Activated CD4-positive, alpha-beta memory T cell treated with anti-CD3 and anti-CD28 coated beads, Interleukin-2, amount 10 ng/mL, durations not matched to agents 7 days and 5 days (primary cell): Measurements from ENCODE around the gene CADPS. TPM values are rescaled to one million over a fixed set of nuclear protein-coding genes. Genes with fewer than 3 reads are reported as not detected.

ENCODE experiments used
- CTCF ChIA-PET: fragments of 350-600 bp; sonication (Branson Sonifier 250); formaldehyde crosslinking; loops from one replicate; lab custom pipeline; 2021; ENCODE audit warnings: antibody characterized with exemption, inconsistent platforms; lab: Charles Lee
- POLR2A ChIA-PET: fragments of 350-600 bp; sonication (Branson Sonifier 250); formaldehyde crosslinking; loops from one replicate; lab custom pipeline; 2021; ENCODE audit warnings: antibody characterized with exemption; lab: Charles Lee
- DNase-seq: peaks from one replicate; pipeline ENCODE4 v3.0.0-alpha.2; 2020
- H3K27ac Mint-ChIP-seq: one replicate; pipeline ENCODE4 v1.8.0; 2021; ENCODE audit warnings: mild to moderate bottlenecking, mixed read lengths
- H3K27me3 Mint-ChIP-seq: one replicate; pipeline ENCODE4 v1.8.0; 2021; ENCODE audit warnings: mixed read lengths
- H3K36me3 Mint-ChIP-seq: one replicate; pipeline ENCODE4 v1.8.0; 2021; ENCODE audit warnings: low read depth, mixed read lengths
- H3K4me1 Mint-ChIP-seq: one replicate; pipeline ENCODE4 v1.8.0; 2021; ENCODE audit warnings: mixed read lengths
- H3K4me3 Mint-ChIP-seq: one replicate; pipeline ENCODE4 v1.8.0; 2021; ENCODE audit warnings: mild to moderate bottlenecking, mixed read lengths
- H3K9me3 Mint-ChIP-seq: one replicate; pipeline ENCODE4 v1.8.0; 2021; ENCODE audit warnings: mixed read lengths
- total RNA-seq, 2 experiments: library from RNA; stranded (reverse); gene quantifications; one replicate each; pipeline ENCODE4 v1.2.3, GENCODE V29; 2021

The CADPS gene
- total RNA-seq, 2 experiments from 2014 or later, result not detected

DNA sequence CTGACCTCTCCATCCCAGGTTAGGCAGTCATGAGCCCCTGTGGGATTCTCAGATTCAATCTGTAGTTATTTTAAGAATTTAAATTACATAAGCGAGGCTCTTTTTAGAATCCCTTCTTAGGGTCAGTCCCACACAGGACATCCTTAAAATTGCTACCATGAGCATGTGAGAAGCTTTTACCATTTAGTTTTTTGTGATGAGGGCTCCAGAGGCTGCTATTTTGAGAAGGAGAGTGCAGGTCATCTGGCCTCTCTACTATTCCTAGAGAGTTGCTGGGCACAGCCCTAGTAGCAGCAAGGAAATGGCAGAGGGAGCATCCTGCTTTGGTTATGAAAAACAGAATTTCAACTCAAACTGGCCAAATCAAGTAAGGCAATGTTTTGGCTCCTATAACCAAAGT, 13.6 kb upstream of the CADPS start:
- ChIA-PET CTCF (no interaction called here), POLR2A (no interaction called here)
- H3K27me3 Mint-ChIP-seq, result no peaks in the 10 kb centered on the region
- H3K4me3 Mint-ChIP-seq, result no peak overlapping the region
- H3K9me3 Mint-ChIP-seq, result peaks cover 2% of the 10 kb centered on the region
- no peak overlapping the region for H3K27ac Mint-ChIP-seq
- no peak for DNase-seq
- no peaks in the 10 kb centered on the region for H3K4me1 Mint-ChIP-seq
- no peaks in the 10 kb centered on the region for H3K36me3 Mint-ChIP-seq

DNA sequence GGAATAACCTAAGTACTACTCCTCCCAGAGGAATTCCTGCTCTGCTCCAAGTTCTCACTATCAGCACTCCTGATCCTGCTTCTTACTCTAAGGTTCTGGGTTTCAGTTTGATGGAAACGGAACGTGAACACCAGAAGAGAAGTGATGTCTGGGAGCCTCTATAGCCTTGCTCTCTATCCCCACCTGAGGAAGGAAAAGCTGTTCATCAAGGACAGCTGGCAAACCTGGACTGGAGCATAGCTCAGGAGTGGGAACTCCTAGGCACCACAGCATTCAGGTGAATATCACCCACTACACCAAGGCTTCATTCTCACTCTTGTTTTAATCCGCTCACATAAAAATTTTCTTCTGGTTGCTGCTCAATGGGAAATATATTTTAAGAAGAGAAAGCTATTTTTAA, 13.0 kb upstream of the CADPS start:
- Mint-ChIP-seq H3K36me3 (no peaks in the 10 kb centered on the region), H3K27me3 (no peaks in the 10 kb centered on the region), H3K27ac (no peak overlapping the region), H3K4me3 (no peak overlapping the region), H3K9me3 (peaks cover 2% of the 10 kb centered on the region), H3K4me1 (no peaks in the 10 kb centered on the region)
- ChIA-PET POLR2A (no interaction called here), CTCF (no interaction called here)
- DNase-seq, result no peak

DNA sequence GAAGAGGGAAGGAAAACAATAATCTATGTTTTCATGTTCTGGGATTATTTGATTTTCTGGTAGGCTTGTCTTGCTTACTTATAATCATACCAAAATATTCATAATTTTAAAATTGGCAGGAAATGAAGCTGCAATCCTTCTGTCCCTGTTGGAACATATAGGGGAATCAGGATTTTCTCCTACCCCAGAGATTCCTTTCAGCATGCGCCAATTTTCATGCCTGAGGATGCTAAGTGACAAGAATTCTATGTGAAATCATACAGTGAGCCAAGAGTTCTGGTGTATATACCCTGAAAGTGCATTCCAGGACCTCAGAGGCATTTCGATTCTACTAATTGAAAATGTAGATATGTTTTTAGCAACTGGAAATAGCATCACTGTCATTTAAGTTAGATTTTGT, 9.9 kb upstream of the CADPS start:
- POLR2A ChIA-PET, result no interaction called here
- no peaks in the 10 kb centered on the region for H3K27me3 Mint-ChIP-seq
- no peak overlapping the region for H3K27ac Mint-ChIP-seq
- no peaks in the 10 kb centered on the region for H3K36me3 Mint-ChIP-seq
- DNase-seq, result no peak
- H3K4me3 Mint-ChIP-seq, result no peak overlapping the region
- H3K4me1 Mint-ChIP-seq, result no peaks in the 10 kb centered on the region
- CTCF ChIA-PET, result no interaction called here
- peaks cover 2% of the 10 kb centered on the region for H3K9me3 Mint-ChIP-seq

DNA sequence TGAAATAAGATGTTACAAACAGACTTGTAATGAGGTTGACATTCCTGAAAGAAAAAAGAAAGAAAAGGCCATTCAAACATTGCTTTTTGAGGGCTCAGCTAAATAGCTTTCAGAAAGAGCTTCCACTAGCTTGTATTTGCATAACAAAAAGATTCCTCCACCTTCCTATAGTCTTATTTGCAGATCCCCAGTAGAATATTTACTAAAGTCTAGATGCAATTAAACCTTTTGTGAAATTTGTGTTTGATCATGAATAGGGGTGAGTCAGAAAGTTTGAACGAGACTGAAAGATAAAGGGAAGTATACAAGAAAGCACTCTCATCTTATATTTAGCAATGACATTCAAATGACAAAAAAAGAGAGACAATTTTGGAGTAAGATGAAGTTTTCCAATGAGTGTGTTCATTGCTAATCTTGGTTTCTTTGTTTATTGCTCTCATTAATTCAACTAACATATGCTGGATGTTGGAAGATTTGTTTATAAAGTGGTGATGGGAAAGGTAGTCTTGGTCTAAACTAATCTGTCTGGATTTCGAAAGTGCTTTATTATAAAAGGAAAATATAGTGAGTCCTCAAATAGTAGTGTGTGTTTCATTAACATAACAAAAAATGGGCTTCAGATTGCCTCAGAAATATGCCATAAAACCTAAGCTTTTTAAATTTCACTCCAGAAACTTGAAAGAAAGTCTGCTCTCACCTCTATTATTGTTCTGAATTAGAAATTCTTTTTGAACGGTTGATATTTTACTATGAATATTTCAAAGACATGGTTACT, 9.1 kb upstream of the CADPS start:
- Mint-ChIP-seq H3K27ac (no peak overlapping the region), H3K27me3 (no peaks in the 10 kb centered on the region), H3K9me3 (no peaks in the 10 kb centered on the region), H3K36me3 (no peaks in the 10 kb centered on the region), H3K4me1 (no peaks in the 10 kb centered on the region), H3K4me3 (no peak overlapping the region)
- DNase-seq, result no peak
- POLR2A ChIA-PET, result no interaction called here
- CTCF ChIA-PET, result no interaction called here

DNA sequence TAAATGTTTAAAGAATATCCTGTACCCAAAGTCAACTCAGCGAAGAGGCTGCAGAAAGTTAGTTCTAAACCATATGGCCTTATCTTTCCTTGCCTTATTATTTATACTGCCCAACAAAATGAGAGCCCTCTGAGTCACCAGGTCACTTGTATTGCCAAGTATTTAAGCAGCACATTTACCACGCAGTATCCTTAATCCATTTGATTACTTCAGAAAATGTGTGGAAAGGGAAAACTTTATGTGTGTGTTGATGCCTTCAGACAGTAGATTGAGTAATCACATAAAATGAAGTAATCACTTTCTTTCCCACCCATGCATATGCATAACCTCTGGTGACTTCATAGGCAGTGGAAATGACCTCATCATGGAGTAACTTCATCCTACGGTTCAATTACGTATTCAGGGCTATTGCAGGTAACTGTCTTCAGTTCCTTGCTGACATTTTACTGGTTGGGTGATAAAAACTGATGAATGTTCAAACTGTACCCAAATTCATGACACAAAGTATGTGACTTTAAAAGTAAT, 7.5 kb upstream of the CADPS start:
- no peak overlapping the region for H3K27ac Mint-ChIP-seq
- no peak overlapping the region for H3K4me3 Mint-ChIP-seq
- ChIA-PET CTCF (no interaction called here), POLR2A (no interaction called here)
- no peaks in the 10 kb centered on the region for H3K27me3 Mint-ChIP-seq
- no peaks in the 10 kb centered on the region for H3K4me1 Mint-ChIP-seq
- DNase-seq, result no peak
- no peaks in the 10 kb centered on the region for H3K36me3 Mint-ChIP-seq
- H3K9me3 Mint-ChIP-seq, result no peaks in the 10 kb centered on the region

DNA sequence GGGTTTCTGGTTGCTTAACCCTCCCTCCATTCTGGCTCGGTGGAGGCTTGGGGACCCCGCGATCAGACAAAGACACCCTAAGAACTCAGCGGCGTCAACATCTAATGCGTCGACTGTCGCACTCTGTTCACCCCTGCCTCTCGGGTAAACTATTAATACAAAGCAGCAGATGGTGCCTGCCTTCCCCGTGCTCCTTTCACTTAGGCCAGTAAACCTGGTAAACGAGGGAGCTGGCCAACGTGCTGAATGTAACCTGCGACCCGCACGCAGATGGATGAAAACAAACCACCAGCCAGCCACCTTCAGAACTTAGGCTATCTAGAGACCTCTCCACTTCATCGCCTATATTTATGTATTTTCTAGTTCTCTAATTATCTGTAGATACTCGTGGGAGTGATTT, 848 bp upstream of the CADPS start:
- H3K27ac Mint-ChIP-seq, result no peak overlapping the region
- no peak for DNase-seq
- ChIA-PET POLR2A (no interaction called here), CTCF (no interaction called here)
- peaks cover 32% of the 10 kb centered on the region for H3K27me3 Mint-ChIP-seq
- no peaks in the 10 kb centered on the region for H3K36me3 Mint-ChIP-seq
- no peak overlapping the region for H3K4me3 Mint-ChIP-seq
- H3K4me1 Mint-ChIP-seq, result no peaks in the 10 kb centered on the region
- no peaks in the 10 kb centered on the region for H3K9me3 Mint-ChIP-seq

DNA sequence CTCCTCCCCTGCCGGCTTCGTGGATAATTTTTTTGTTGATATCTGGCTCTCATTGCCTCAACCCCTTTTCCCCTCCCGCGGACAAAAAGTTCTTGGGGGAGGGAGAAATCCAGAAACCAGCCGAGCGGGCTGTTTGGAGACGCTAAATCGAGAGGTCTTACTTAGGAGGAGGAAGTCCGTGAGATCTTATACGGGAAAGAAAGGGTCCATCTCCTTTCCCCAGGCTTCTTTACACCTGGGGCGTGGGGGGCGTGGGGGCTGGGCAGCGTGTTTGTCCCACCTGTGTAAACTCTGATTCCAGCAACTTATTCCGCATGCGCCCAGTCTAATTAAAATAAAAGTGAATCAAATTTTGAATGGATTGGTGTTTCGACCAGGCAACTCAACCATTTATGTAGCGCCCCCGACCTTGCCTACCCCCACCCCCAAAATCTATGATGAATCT, 364 bp upstream of the CADPS start:
- Mint-ChIP-seq H3K27ac (no peak overlapping the region), H3K4me1 (no peaks in the 10 kb centered on the region), H3K27me3 (peaks cover 32% of the 10 kb centered on the region), H3K4me3 (no peak overlapping the region), H3K36me3 (no peaks in the 10 kb centered on the region), H3K9me3 (no peaks in the 10 kb centered on the region)
- no peak for DNase-seq
- CTCF ChIA-PET, result no interaction called here
- POLR2A ChIA-PET, result no interaction called here

DNA sequence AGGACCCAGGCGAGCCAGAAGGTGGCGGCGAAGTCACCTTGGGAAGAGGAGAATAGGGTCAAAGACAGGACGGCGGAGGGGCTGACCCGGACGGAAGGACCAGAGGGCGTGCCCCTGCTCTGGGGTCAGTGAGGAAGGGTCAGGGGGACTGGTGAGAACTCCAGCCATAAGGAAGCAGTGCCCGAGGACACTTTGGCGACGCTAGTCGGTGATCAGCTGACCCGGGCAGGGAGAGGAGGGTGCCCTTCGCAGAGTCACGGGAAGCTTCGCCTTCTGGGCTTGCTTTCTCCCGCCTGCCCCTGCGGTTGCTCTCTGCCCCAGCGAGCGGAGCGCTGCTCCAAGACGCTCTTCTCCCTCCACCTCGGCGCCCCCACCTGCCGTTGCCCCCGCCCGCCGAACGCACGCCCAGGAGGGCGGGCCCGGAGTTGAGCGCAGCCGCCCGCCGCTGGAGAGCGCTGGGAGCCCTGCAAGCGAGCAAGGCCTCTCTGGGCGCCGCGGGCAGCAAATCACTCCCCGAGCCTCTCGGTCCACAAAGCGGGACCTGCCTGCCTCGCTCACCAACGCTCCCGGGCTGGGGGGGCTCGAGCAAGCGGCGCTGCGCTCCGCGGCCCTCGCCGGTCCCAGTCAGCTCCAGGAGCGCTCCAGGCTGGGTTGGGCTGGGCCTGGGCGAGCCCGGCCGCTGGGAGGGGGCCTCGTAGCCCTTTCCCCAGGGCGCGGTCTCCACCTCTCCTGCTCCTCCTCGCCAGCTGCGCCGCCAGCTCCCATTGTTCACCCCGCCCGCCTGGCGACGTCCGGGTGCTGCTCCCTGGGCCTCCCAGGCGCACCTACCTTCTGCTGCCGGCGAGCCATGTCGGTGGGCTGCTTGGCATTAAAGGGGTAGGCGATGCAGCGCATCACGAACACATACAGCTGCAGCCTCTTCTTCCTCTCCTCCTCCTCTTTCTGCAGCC, 1.2 kb downstream of the CADPS start:
- CTCF ChIA-PET, result no interaction called here
- H3K9me3 Mint-ChIP-seq, result no peaks in the 10 kb centered on the region
- H3K27me3 Mint-ChIP-seq, result peaks cover 32% of the 10 kb centered on the region
- no peaks in the 10 kb centered on the region for H3K36me3 Mint-ChIP-seq
- POLR2A ChIA-PET, result no interaction called here
- H3K4me1 Mint-ChIP-seq, result no peaks in the 10 kb centered on the region
- H3K4me3 Mint-ChIP-seq, result no peak overlapping the region
- no peak overlapping the region for H3K27ac Mint-ChIP-seq
- no peak for DNase-seq

DNA sequence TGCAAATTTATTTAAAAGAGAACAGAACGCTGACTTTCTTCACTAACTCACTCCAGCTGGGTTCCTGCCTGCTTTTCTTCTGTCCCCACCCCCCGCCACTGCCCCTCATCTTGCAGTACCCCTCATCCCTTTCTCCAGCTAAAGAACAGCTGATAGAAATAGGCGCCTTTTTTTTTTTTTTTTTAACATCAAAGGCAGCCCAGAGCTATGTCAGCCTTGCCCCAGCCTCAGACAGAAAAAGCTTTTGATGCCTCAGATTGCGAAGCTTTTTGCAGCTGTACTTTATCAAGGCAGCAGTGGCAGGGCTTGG, 1.8 kb downstream of the CADPS start:
- CTCF ChIA-PET, result no interaction called here
- Mint-ChIP-seq H3K36me3 (no peaks in the 10 kb centered on the region), H3K4me1 (no peaks in the 10 kb centered on the region), H3K9me3 (no peaks in the 10 kb centered on the region), H3K27me3 (peaks cover 32% of the 10 kb centered on the region), H3K27ac (no peak overlapping the region), H3K4me3 (no peak overlapping the region)
- DNase-seq, result no peak
- POLR2A ChIA-PET, result no interaction called here

DNA sequence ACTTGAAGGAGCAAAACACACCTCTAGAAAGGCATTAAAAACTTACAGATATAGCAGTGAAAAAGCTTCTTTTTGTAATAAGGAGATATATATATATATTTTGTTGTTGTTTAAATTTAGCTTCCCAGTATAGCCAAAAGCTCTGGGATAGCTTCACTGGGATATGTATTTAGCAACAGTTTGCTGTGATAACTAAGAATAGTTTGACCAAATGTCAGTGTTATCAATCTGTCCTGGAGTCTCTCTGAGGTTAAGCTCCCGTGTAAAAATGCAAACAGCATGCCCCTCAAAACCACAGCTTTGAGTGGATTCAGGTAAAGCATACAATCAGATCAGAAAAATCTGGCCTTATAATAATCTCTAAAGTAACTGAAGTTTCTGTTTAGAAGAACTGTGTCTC, 2.9 kb downstream of the CADPS start:
- Mint-ChIP-seq H3K4me3 (no peak overlapping the region), H3K36me3 (no peaks in the 10 kb centered on the region), H3K4me1 (no peaks in the 10 kb centered on the region), H3K27ac (no peak overlapping the region), H3K9me3 (no peaks in the 10 kb centered on the region), H3K27me3 (peaks cover 32% of the 10 kb centered on the region)
- ChIA-PET CTCF (no interaction called here), POLR2A (no interaction called here)
- no peak for DNase-seq

DNA sequence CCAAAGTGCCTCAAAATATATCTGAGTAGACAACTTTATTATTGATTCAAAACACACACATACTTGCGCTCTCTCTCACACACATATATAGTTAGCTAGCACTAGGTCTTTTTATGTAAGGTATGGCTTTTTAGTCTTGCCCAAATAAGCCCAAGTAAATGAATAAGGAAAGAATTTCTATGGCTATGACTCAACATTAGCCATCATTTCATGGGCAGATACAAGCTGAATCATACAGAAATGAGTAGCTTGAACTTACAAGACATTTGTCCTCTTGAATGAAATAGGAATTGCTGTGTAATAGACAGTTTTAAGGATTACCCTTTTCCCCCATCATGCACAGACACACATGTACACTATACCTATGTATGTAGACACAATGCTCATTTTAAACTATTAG, 4.9 kb downstream of the CADPS start:
- CTCF ChIA-PET, result no interaction called here
- H3K4me3 Mint-ChIP-seq, result no peak overlapping the region
- H3K4me1 Mint-ChIP-seq, result no peaks in the 10 kb centered on the region
- no peak for DNase-seq
- POLR2A ChIA-PET, result no interaction called here
- H3K27me3 Mint-ChIP-seq, result peaks cover 15% of the 10 kb centered on the region
- H3K9me3 Mint-ChIP-seq, result no peaks in the 10 kb centered on the region
- no peak overlapping the region for H3K27ac Mint-ChIP-seq
- H3K36me3 Mint-ChIP-seq, result no peaks in the 10 kb centered on the region

DNA sequence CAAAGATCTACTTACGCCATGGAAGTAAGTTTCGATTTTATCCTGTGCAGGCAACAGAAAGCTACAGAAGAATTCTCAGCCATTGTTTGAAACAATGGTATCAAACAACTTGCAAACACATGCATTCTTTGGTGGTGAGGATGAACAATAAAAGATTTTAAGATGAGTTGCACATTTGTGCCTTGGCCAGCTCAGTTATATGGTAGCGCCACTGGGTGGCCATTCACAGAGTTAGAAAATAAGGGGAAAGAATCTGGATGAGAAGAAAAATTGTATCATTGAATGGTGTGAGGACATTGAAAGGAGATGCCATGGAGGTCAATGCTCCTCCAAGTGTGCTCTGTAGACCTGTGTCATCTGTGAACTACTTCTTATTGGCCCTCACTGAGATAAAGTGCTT, 11.6 kb downstream of the CADPS start:
- ChIA-PET CTCF (no interaction called here), POLR2A (no interaction called here)
- no peak for DNase-seq
- no peak overlapping the region for H3K27ac Mint-ChIP-seq
- H3K4me1 Mint-ChIP-seq, result no peaks in the 10 kb centered on the region
- no peaks in the 10 kb centered on the region for H3K27me3 Mint-ChIP-seq
- H3K4me3 Mint-ChIP-seq, result no peak overlapping the region
- H3K36me3 Mint-ChIP-seq, result no peaks in the 10 kb centered on the region
- no peaks in the 10 kb centered on the region for H3K9me3 Mint-ChIP-seq

DNA sequence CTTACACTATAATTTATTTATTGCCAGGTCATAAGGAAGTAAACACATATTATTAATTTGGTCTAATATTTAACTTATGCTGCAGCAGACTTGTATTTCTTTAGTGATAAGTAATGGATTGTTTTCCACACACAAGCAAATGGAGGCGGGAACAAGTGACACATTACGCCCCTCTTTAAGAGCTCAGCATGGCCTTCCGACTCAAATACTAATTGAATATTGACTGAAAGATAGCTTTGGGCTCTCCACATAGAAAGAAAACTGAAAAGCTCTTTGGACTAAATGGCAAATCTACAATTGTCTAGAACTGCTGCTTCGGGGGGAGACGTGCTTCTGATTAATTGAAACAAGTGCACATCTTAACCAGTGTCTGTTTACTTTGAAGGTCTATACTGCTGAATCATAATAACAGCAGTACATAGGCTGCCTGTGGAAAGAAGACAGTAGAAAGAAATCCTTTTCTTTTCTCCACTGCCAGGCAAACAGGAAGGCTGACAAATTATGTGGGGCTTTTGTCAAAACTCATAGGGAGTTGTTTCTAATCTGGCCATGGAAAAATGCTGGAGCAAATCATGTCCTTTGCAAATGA, 15.9 kb downstream of the CADPS start:
- no peaks in the 10 kb centered on the region for H3K9me3 Mint-ChIP-seq
- H3K4me3 Mint-ChIP-seq, result no peak overlapping the region
- no peaks in the 10 kb centered on the region for H3K27me3 Mint-ChIP-seq
- H3K36me3 Mint-ChIP-seq, result no peaks in the 10 kb centered on the region
- ChIA-PET POLR2A (no interaction called here), CTCF (no interaction called here)
- H3K27ac Mint-ChIP-seq, result no peak overlapping the region
- H3K4me1 Mint-ChIP-seq, result no peaks in the 10 kb centered on the region
- DNase-seq, result no peak
